ENCODE measurements around the gene NEB. TPM values are rescaled to one million over a fixed set of nuclear protein-coding genes. Genes with fewer than 3 reads are reported as not detected.

NEB gene
- total and polyA plus RNA-seq, 7 experiments from 2014 or later: 0.14 to 1.9 (median 0.75) TPM

DNA sequence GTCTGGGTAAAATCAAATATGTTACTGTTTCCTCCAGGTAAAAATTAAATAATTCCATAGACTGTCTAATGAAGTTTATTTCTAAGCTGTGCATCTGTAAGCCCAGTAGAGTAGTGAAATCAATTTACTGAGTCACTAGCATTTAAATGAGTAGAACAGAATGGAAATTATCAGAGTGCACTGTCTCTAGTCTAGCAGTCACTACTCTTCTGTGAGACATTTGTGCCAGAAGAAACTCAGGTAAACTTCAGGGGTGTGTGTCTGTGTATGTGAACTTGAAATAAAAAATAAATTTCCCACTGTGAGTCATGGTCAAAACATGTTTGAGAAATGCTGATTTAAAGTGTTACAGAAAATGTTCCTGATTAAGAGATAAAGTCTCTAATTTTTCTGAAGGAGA is 178.2 kb downstream of the NEB start:
- Histone ChIP-seq H3K27me3 (ENCODE audit: control insufficient read depth in 2 of 2, insufficient read depth in 2 of 2, low read length in 2 of 2) (no peaks in the 10 kb centered on the region), H3K36me3 (ENCODE audit: control insufficient read depth in 2 of 3, insufficient read depth in 3 of 3, low read length in 3 of 3) (no peaks in the 10 kb centered on the region), H3K4me1 (ENCODE audit: control insufficient read depth in 2 of 2, insufficient read depth in 2 of 2, low read length in 2 of 2) (no peaks in the 10 kb centered on the region), H3K27ac (ENCODE audit: low read depth, low read length) (no peak overlapping the region), H3K9me3 (ENCODE audit: control insufficient read depth in 2 of 3, low read length in 3 of 3) (no peaks in the 10 kb centered on the region), H3K4me3 (ENCODE audit: low read length) (no peak overlapping the region)
- CTCF ChIA-PET: no interaction called here
- Mint-ChIP-seq H3K27ac (no peak overlapping the region), H3K4me3 (no peak overlapping the region), H3K27me3 (peaks cover 0 to 7% (median 0%) of the 10 kb centered on the region in 5 donors), H3K9me3 (peaks cover 0 to 47% (median 13%) of the 10 kb centered on the region in 11 donors), H3K36me3 (peaks cover 0 to 30% (median 26%) of the 10 kb centered on the region in 5 donors), H3K4me1 (no peaks in the 10 kb centered on the region)
- DNase-seq (no peak), ATAC-seq (no peak)
- POLR2A ChIA-PET: interaction anchor here (0.5 kb wide), 1 partner anchor 10 kb away, joined by 3 read pairs; no protein-coding TSS in a partner anchor
- intact Hi-C loops (cut with micrococcal nuclease): no loop called here

GRCh38 chr2:151552287-151552686 is 182.0 kb downstream of the NEB start:
- Mint-ChIP-seq H3K4me1 (no peaks in the 10 kb centered on the region), H3K4me3 (no peak overlapping the region), H3K36me3 (peaks cover 0 to 41% (median 33%) of the 10 kb centered on the region in 5 donors), H3K27ac (no peak overlapping the region), H3K27me3 (no peaks in the 10 kb centered on the region), H3K9me3 (peaks cover 0 to 26% (median 5%) of the 10 kb centered on the region in 11 donors)
- intact Hi-C loops (cut with micrococcal nuclease): no loop called here
- H3K4me1 ChIP-seq (ENCODE audit: control insufficient read depth in 2 of 2, insufficient read depth in 2 of 2, low read length in 2 of 2): no peaks in the 10 kb centered on the region
- no peaks in the 10 kb centered on the region for H3K27me3 ChIP-seq (ENCODE audit: control insufficient read depth in 2 of 2, insufficient read depth in 2 of 2, low read length in 2 of 2)
- no peaks in the 10 kb centered on the region for H3K9me3 ChIP-seq (ENCODE audit: control insufficient read depth in 2 of 3, low read length in 3 of 3)
- no peak overlapping the region for H3K4me3 ChIP-seq (ENCODE audit: low read length)
- CTCF ChIA-PET: no interaction called here
- POLR2A ChIA-PET: no interaction called here
- no peak for ATAC-seq
- H3K27ac ChIP-seq (ENCODE audit: low read depth, low read length): no peak overlapping the region
- DNase-seq: no peak
- H3K36me3 ChIP-seq (ENCODE audit: control insufficient read depth in 2 of 3, insufficient read depth in 3 of 3, low read length in 3 of 3): no peaks in the 10 kb centered on the region

GRCh38 chr2:151551556-151551955 is 182.7 kb downstream of the NEB start:
- H3K36me3 ChIP-seq (ENCODE audit: control insufficient read depth in 2 of 3, insufficient read depth in 3 of 3, low read length in 3 of 3): no peaks in the 10 kb centered on the region
- ChIA-PET POLR2A (no interaction called here), CTCF (no interaction called here)
- DNase-seq: no peak
- no peak overlapping the region for H3K27ac Mint-ChIP-seq
- no peak overlapping the region for H3K4me3 Mint-ChIP-seq
- intact Hi-C loops (cut with micrococcal nuclease): no loop called here
- H3K4me1 Mint-ChIP-seq: no peaks in the 10 kb centered on the region
- H3K36me3 Mint-ChIP-seq: peaks cover 0 to 45% (median 39%) of the 10 kb centered on the region in 5 donors
- no peaks in the 10 kb centered on the region for H3K9me3 ChIP-seq (ENCODE audit: control insufficient read depth in 2 of 3, low read length in 3 of 3)
- no peak overlapping the region for H3K4me3 ChIP-seq (ENCODE audit: low read length)
- peaks cover 0 to 19% (median under 1%) of the 10 kb centered on the region in 11 donors for H3K9me3 Mint-ChIP-seq
- no peaks in the 10 kb centered on the region for H3K4me1 ChIP-seq (ENCODE audit: control insufficient read depth in 2 of 2, insufficient read depth in 2 of 2, low read length in 2 of 2)
- no peak for ATAC-seq
- H3K27ac ChIP-seq (ENCODE audit: low read depth, low read length): no peak overlapping the region
- H3K27me3 Mint-ChIP-seq: no peaks in the 10 kb centered on the region
- H3K27me3 ChIP-seq (ENCODE audit: control insufficient read depth in 2 of 2, insufficient read depth in 2 of 2, low read length in 2 of 2): no peaks in the 10 kb centered on the region

- Histone ChIP-seq H3K4me1 (ENCODE audit: control insufficient read depth in 2 of 2, insufficient read depth in 2 of 2, low read length in 2 of 2) (no peaks in the 10 kb centered on the region), H3K36me3 (ENCODE audit: control insufficient read depth in 2 of 3, insufficient read depth in 3 of 3, low read length in 3 of 3) (no peaks in the 10 kb centered on the region), H3K27ac (ENCODE audit: low read depth, low read length) (no peak overlapping the region), H3K27me3 (ENCODE audit: control insufficient read depth in 2 of 2, insufficient read depth in 2 of 2, low read length in 2 of 2) (no peaks in the 10 kb centered on the region), H3K4me3 (ENCODE audit: low read length) (no peak overlapping the region), H3K9me3 (ENCODE audit: control insufficient read depth in 2 of 3, low read length in 3 of 3) (no peaks in the 10 kb centered on the region)
- no peak overlapping the region for H3K27ac Mint-ChIP-seq
- peaks cover 0 to 7% (median 0%) of the 10 kb centered on the region in 11 donors for H3K9me3 Mint-ChIP-seq
- no peak overlapping the region for H3K4me3 Mint-ChIP-seq
- CTCF ChIA-PET: no interaction called here
- DNase-seq (no peak), ATAC-seq (no peak)
- H3K4me1 Mint-ChIP-seq: no peaks in the 10 kb centered on the region
- no peaks in the 10 kb centered on the region for H3K27me3 Mint-ChIP-seq
- intact Hi-C loops (cut with micrococcal nuclease): no loop called here
- H3K36me3 Mint-ChIP-seq: peaks cover 0 to 49% (median 28%) of the 10 kb centered on the region in 5 donors
- POLR2A ChIA-PET: no interaction called here
These were observed 185.1 kb downstream of the NEB start for GRCh38 chr2:151549191-151549590.

- intact Hi-C loops (cut with micrococcal nuclease): no loop called here
- H3K27ac Mint-ChIP-seq: no peak overlapping the region
- no peaks in the 10 kb centered on the region for H3K36me3 ChIP-seq (ENCODE audit: control insufficient read depth in 2 of 3, insufficient read depth in 3 of 3, low read length in 3 of 3)
- no peaks in the 10 kb centered on the region for H3K4me1 Mint-ChIP-seq
- no peaks in the 10 kb centered on the region for H3K4me1 ChIP-seq (ENCODE audit: control insufficient read depth in 2 of 2, insufficient read depth in 2 of 2, low read length in 2 of 2)
- no peaks in the 10 kb centered on the region for H3K27me3 Mint-ChIP-seq
- no peaks in the 10 kb centered on the region for H3K9me3 ChIP-seq (ENCODE audit: control insufficient read depth in 2 of 3, low read length in 3 of 3)
- no peak for ATAC-seq
- H3K9me3 Mint-ChIP-seq: no peaks in the 10 kb centered on the region
- DNase-seq: no peak
- H3K4me3 Mint-ChIP-seq: no peak overlapping the region
- POLR2A ChIA-PET: no interaction called here
- no peak overlapping the region for H3K27ac ChIP-seq (ENCODE audit: low read depth, low read length)
- H3K4me3 ChIP-seq (ENCODE audit: low read length): no peak overlapping the region
- H3K27me3 ChIP-seq (ENCODE audit: control insufficient read depth in 2 of 2, insufficient read depth in 2 of 2, low read length in 2 of 2): no peaks in the 10 kb centered on the region
- H3K36me3 Mint-ChIP-seq: peaks cover 0 to 33% (median 12%) of the 10 kb centered on the region in 5 donors
- CTCF ChIA-PET: interaction anchor here (0.8 kb wide), 1 partner anchor 12 kb away, joined by 3 read pairs; no protein-coding TSS in a partner anchor
These were observed 189.8 kb downstream of the NEB start for GRCh38 chr2:151544449-151544848.

DNA sequence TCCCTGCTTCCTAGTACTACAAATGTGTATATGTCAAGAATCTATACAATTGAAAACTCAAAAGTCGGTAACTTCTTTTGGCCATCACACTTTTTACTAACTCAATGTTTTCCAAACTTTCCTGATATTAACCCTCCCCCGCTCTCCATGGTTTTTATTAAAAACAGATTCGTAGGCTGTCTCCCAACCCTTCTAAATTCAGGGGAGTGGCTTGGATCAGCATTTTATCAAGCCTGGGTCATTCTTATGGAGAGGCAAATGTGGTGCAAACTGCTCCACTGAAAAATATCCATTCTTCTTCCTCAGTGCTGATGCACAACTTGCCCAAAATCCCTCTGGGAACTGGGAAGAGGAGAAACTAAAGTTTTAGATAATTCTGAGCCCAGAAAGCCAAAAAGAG is 190.4 kb downstream of the NEB start:
- ChIA-PET CTCF (no interaction called here), POLR2A (no interaction called here)
- no peak for DNase-seq
- H3K4me3 ChIP-seq (ENCODE audit: low read length): no peak overlapping the region
- no peaks in the 10 kb centered on the region for H3K9me3 ChIP-seq (ENCODE audit: control insufficient read depth in 2 of 3, low read length in 3 of 3)
- peaks cover 0 to 39% (median 11%) of the 10 kb centered on the region in 5 donors for H3K36me3 Mint-ChIP-seq
- H3K27me3 Mint-ChIP-seq: no peaks in the 10 kb centered on the region
- H3K9me3 Mint-ChIP-seq: no peaks in the 10 kb centered on the region
- no peak overlapping the region for H3K4me3 Mint-ChIP-seq
- H3K4me1 ChIP-seq (ENCODE audit: control insufficient read depth in 2 of 2, insufficient read depth in 2 of 2, low read length in 2 of 2): no peaks in the 10 kb centered on the region
- H3K27me3 ChIP-seq (ENCODE audit: control insufficient read depth in 2 of 2, insufficient read depth in 2 of 2, low read length in 2 of 2): no peaks in the 10 kb centered on the region
- H3K36me3 ChIP-seq (ENCODE audit: control insufficient read depth in 2 of 3, insufficient read depth in 3 of 3, low read length in 3 of 3): no peaks in the 10 kb centered on the region
- intact Hi-C loops (cut with micrococcal nuclease): no loop called here
- H3K4me1 Mint-ChIP-seq: no peaks in the 10 kb centered on the region
- H3K27ac Mint-ChIP-seq: no peak overlapping the region
- ATAC-seq: no peak
- H3K27ac ChIP-seq (ENCODE audit: low read depth, low read length): no peak overlapping the region

DNA sequence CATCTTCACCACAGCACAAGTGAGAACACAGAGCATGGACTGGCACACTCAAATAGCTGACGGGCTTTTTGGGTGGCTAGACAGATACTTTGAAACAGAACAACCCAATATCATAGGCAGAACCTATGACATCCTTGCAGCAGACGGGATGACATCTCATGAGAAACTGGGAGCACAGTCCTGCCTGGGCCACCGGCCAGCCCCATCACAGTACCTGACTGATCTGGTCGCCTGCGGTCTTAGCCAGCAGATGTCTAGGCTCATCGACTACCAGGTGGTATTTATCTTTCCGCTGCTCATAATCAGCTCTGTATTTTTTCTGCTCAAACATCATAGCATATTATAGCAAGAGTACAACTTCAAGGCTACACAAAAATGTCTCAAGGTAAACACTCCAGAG is 200.3 kb downstream of the NEB start:
- no peaks in the 10 kb centered on the region for H3K36me3 ChIP-seq (ENCODE audit: control insufficient read depth in 2 of 3, insufficient read depth in 3 of 3, low read length in 3 of 3)
- Mint-ChIP-seq H3K4me3 (no peak overlapping the region), H3K4me1 (peaks cover 0 to 2% (median 0%) of the 10 kb centered on the region in 7 donors), H3K36me3 (peaks cover 0 to 47% (median 18%) of the 10 kb centered on the region in 5 donors), H3K27ac (no peak overlapping the region), H3K27me3 (no peaks in the 10 kb centered on the region), H3K9me3 (no peaks in the 10 kb centered on the region)
- H3K4me3 ChIP-seq (ENCODE audit: low read length): no peak overlapping the region
- POLR2A ChIA-PET: no interaction called here
- intact Hi-C loops (cut with micrococcal nuclease): no loop called here
- CTCF ChIA-PET: no interaction called here
- no peaks in the 10 kb centered on the region for H3K27me3 ChIP-seq (ENCODE audit: control insufficient read depth in 2 of 2, insufficient read depth in 2 of 2, low read length in 2 of 2)
- H3K27ac ChIP-seq (ENCODE audit: low read depth, low read length): no peak overlapping the region
- H3K4me1 ChIP-seq (ENCODE audit: control insufficient read depth in 2 of 2, insufficient read depth in 2 of 2, low read length in 2 of 2): no peaks in the 10 kb centered on the region
- ATAC-seq: no peak
- no peak for DNase-seq
- H3K9me3 ChIP-seq (ENCODE audit: control insufficient read depth in 2 of 3, low read length in 3 of 3): no peaks in the 10 kb centered on the region

Data from naive thymus-derived CD4-positive, alpha-beta T cell (primary cell).